Measurements from ENCODE around the gene ITSN2.

The ITSN2 gene

DNA sequence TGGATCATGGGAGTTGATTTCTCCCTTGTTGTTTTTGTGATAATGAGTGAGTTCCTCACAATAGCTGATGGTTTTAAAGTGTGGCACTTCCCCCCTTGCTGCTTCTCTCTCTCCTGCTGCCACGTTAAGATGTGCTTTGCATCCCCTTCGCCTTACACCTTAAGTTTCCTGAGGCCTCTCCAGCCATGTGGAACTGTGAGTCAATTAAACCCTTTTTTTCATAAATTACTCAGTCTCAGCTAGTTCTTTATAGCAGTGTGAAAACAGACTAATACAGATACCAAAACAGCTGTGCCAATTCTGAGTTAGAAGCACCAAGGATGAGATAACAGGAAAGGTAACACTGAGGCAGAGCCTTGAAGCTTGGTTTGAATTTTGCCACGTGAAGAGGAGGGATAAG lies 44.7 kb downstream of the ITSN2 start:
- no peak for DNase-seq (ENCODE audit: low read depth in 2 of 2)
- H3K4me3 ChIP-seq (replicated peaks in 1 of 2; ENCODE audit: low read depth in 2 of 2, low read length in 2 of 2), result no peak overlapping the region
- TF ChIP-seq, protein P1, sequence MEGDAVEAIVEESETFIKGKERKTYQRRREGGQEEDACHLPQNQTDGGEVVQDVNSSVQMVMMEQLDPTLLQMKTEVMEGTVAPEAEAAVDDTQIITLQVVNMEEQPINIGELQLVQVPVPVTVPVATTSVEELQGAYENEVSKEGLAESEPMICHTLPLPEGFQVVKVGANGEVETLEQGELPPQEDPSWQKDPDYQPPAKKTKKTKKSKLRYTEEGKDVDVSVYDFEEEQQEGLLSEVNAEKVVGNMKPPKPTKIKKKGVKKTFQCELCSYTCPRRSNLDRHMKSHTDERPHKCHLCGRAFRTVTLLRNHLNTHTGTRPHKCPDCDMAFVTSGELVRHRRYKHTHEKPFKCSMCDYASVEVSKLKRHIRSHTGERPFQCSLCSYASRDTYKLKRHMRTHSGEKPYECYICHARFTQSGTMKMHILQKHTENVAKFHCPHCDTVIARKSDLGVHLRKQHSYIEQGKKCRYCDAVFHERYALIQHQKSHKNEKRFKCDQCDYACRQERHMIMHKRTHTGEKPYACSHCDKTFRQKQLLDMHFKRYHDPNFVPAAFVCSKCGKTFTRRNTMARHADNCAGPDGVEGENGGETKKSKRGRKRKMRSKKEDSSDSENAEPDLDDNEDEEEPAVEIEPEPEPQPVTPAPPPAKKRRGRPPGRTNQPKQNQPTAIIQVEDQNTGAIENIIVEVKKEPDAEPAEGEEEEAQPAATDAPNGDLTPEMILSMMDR (IDR thresholded peaks at IDR 0.05; ENCODE audit: low read depth, low read length), result no peak

DNA sequence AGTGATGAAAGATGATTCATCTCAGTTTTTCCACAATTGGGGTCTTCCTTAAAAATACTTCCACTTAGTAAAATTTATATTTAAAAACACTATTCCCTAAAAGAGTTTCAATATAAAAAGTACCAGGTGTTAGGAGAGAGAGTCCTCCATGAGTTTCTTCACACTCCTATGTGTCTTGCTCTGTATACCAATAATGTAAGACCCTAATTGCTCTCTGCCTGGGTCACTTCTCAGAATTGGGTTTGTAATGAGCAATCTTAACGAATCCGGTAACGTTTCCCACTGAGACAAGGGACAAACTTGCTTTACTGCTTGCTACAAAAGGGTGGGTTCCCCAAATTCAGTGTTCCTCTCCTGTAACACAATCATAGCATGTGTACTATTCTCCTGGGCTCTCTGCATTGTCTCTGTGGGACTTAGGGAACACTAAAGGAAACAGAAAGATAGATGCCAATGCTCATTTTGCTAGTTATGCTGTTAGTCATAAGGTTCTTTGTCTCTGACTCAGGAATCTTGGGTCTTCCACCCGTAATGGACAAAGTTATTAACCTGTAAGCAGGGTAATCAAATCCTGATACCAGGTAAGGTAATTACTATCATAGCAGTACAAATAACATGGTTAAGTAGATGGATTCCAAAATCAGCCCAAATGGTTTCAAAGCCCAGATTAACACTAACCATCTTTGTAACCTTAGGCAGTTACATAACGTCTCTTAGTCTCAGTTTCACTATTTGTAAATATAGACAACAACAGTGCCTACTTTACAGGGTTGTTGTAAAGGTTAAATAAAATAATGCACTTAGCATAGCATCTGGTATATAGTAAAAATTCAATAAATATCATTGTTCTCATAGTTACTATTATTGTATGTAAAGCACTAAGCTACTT lies 46.3 kb downstream of the ITSN2 start:
- DNase-seq (ENCODE audit: low read depth in 2 of 2), result peak in 1 of 2 donors; percentile 71
- no peak overlapping the region for H3K4me3 ChIP-seq (replicated peaks in 1 of 2; ENCODE audit: low read depth in 2 of 2, low read length in 2 of 2)
- TF ChIP-seq, protein P1 (IDR thresholded peaks at IDR 0.05; ENCODE audit: low read depth, low read length), result no peak

DNA sequence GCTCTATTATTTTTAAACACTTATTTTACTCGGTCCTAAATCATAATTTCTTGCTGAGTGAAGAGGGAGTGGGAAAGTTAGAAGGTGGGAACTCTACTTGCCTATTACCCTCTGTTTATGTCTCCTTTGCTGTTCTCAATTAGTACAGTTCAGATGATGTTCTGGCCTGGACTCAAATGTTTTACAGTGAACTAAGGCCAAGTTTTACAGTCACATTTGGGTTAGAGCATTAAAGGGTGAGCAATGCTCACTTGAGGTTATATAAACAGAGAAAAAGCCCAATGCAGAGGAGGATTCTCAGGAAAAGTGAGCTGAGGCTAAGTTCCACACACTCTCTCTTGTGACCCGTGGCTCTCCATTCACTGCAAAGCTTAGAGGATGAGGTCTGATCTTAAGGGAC lies 52.4 kb downstream of the ITSN2 start:
- H3K4me3 ChIP-seq (replicated peaks in 1 of 2; ENCODE audit: low read depth in 2 of 2, low read length in 2 of 2), result no peak overlapping the region
- TF ChIP-seq, protein P1 (IDR thresholded peaks at IDR 0.05; ENCODE audit: low read depth, low read length), result no peak
- peak in 1 of 2 donors; percentile 20 for DNase-seq (ENCODE audit: low read depth in 2 of 2)

DNA sequence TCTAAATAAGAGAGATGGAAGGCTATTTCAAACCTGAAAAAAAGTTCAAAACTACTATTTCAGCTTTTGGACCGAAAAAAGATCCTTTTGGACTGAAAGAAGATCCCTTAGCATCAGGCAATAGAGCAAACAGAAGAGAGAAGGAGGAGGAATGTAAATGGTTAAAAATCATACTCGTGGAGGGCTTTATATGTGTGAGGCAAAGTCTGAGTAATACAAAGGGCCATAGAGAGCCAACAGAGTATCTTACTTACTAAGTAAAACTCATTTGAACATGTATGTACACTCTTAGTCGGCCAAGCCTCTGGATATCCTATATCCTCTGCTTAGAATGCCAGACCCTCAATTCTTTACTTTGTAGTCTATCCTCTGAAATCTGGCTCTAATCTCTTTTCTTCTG lies 55.7 kb downstream of the ITSN2 start:
- TF ChIP-seq, protein P1 (IDR thresholded peaks at IDR 0.05; ENCODE audit: low read depth, low read length), result no peak
- DNase-seq (ENCODE audit: low read depth in 2 of 2), result peak; percentile 31 to 32

DNA sequence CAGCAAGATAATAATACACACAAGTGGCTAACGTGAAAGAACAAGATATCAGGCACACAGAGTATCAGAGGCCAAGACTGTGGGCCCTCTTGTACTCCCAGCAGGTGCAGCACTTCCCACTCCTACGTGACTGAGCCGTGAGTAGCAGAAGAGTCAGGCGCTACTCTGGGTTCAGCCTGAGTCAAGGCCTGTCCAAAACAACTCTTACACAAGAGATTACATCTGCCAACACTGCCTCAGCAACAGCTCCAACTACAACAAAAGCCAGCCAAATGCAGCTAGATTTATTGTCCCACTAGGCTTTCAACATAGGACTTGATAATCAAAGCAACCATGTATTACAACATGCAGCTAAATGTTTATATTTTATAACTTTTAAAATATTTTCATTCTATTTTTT lies 56.2 kb downstream of the ITSN2 start:
- DNase-seq (ENCODE audit: low read depth in 2 of 2), result peak; percentile 94 to 95
- no peak overlapping the region for H3K4me3 ChIP-seq (replicated peaks in 1 of 2; ENCODE audit: low read depth in 2 of 2, low read length in 2 of 2)
- TF ChIP-seq, protein P1 (IDR thresholded peaks at IDR 0.05; ENCODE audit: low read depth, low read length), result no peak

More for the DNA sequence above, 55.7 kb downstream of the ITSN2 start:
- H3K4me3 ChIP-seq (replicated peaks in 1 of 2; ENCODE audit: low read depth in 2 of 2, low read length in 2 of 2), result no peak overlapping the region

DNA sequence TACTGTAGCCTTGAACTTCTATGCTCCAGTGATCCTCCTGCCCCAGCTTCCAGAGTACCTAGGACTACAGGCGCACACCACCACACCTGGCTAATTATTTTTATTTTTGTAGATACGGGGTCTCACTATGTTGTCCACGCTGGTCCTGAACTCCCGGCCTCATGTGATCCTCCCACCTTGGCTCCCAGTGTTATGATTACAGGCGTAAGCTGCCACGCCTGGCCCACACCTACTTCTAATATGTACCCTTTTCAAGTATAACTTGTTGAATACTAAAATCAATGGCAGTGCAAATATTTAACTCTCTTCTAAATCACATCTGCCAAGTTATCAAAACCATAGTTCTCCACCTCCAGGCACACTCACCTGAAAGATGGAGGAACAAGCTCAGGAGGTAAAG lies 58.7 kb downstream of the ITSN2 start:
- no peak for DNase-seq (ENCODE audit: low read depth in 2 of 2)
- H3K4me3 ChIP-seq (replicated peaks in 1 of 2; ENCODE audit: low read depth in 2 of 2, low read length in 2 of 2), result no peak overlapping the region
- TF ChIP-seq, protein P1 (IDR thresholded peaks at IDR 0.05; ENCODE audit: low read depth, low read length), result no peak
